Activated CD8-positive, alpha-beta memory T cell treated with anti-CD3 and anti-CD28 coated beads, Interleukin-2, amount 10 ng/mL, durations not matched to agents 7 days and 5 days (primary cell): Measurements from ENCODE around the gene PLAC8L1. TPM values are rescaled to one million over a fixed set of nuclear protein-coding genes. Genes with fewer than 3 reads are reported as not detected.
"Not testable (repeated sequence)": the region's sequence is repeated elsewhere in the genome, so short reads cannot be mapped to it uniquely, and the experiment has no call there.

Experiments used
- ATAC-seq: fragments of 150-1000 bp; cut with Tn5 transposase; one replicate; pipeline ENCODE4 v1.10.0; 2021; ENCODE audit warnings: moderate library complexity
- CTCF ChIA-PET: fragments of 350-600 bp; sonication (Branson Sonifier 250); formaldehyde crosslinking; loops from one replicate; lab custom pipeline; 2021; ENCODE audit warnings: antibody characterized with exemption; lab: Charles Lee
- DNase-seq: peaks from one replicate; pipeline ENCODE4 v3.0.0-alpha.2; 2020
- H3K27ac Mint-ChIP-seq: one replicate; pipeline ENCODE4 v1.8.0; 2021; ENCODE audit warnings: mild to moderate bottlenecking, mixed read lengths
- H3K27me3 Mint-ChIP-seq: one replicate; pipeline ENCODE4 v1.8.0; 2021; ENCODE audit warnings: mixed read lengths
- H3K36me3 Mint-ChIP-seq: one replicate; pipeline ENCODE4 v1.8.0; 2021; ENCODE audit warnings: mild to moderate bottlenecking, mixed read lengths
- H3K4me1 Mint-ChIP-seq: one replicate; pipeline ENCODE4 v1.8.0; 2021; ENCODE audit warnings: mixed read lengths
- H3K4me3 Mint-ChIP-seq: one replicate; pipeline ENCODE4 v1.8.0; 2021; ENCODE audit warnings: mild to moderate bottlenecking, moderate library complexity, mixed read lengths
- H3K9me3 Mint-ChIP-seq: one replicate; pipeline ENCODE4 v1.8.0; 2022; ENCODE audit warnings: low read depth, mixed read lengths
- total RNA-seq, 2 experiments: library from RNA; stranded (reverse); gene quantifications; one replicate each; pipeline ENCODE4 v1.2.3, GENCODE V29; 2021

Gene PLAC8L1
- total RNA-seq = under 1 TPM; 0.50 to 0.87 TPM

- CTCF ChIA-PET = no interaction called here
- Mint-ChIP-seq H3K4me1 (no peaks in the 10 kb centered on the region), H3K9me3 (no peaks in the 10 kb centered on the region), H3K27me3 (no peaks in the 10 kb centered on the region), H3K27ac (no peak within 1 kb of the TSS), H3K4me3 (no peak within 1 kb of the TSS), H3K36me3 (peaks cover 9% of the 10 kb centered on the region)
- ATAC-seq = no peak
- DNase-seq = no peak
Measured at GRCh38 chr5:146105477-146105876, at the start of gene PLAC8L1. PLAC8L1 (minus strand) TSS chr5:146105577; CDS start chr5:146104311, 1,266 bp downstream.

- Mint-ChIP-seq H3K9me3 (no peaks in the 10 kb centered on the region), H3K27ac (no peak overlapping the region), H3K36me3 (peaks cover 54% of the 10 kb centered on the region), H3K4me3 (no peak overlapping the region), H3K4me1 (no peaks in the 10 kb centered on the region), H3K27me3 (no peaks in the 10 kb centered on the region)
- CTCF ChIA-PET = no interaction called here
- ATAC-seq (no peak), DNase-seq (no peak)
Measured at GRCh38 chr5:146151970-146152369, 46.6 kb upstream of the PLAC8L1 start.

GRCh38 chr5:146137967-146138403 lies 32.6 kb upstream of the PLAC8L1 start:
- ATAC-seq (no peak), DNase-seq (no peak)
- H3K36me3 Mint-ChIP-seq = peaks cover 48% of the 10 kb centered on the region
- no peaks in the 10 kb centered on the region for H3K9me3 Mint-ChIP-seq
- H3K4me1 Mint-ChIP-seq = no peaks in the 10 kb centered on the region
- no peaks in the 10 kb centered on the region for H3K27me3 Mint-ChIP-seq
- H3K4me3 Mint-ChIP-seq = no peak overlapping the region
- H3K27ac Mint-ChIP-seq = no peak overlapping the region
- CTCF ChIA-PET = no interaction called here

- Mint-ChIP-seq H3K4me3 (no peak overlapping the region), H3K27me3 (no peaks in the 10 kb centered on the region), H3K4me1 (no peaks in the 10 kb centered on the region), H3K36me3 (peaks cover 43% of the 10 kb centered on the region), H3K9me3 (no peaks in the 10 kb centered on the region), H3K27ac (no peak overlapping the region)
- DNase-seq (no peak), ATAC-seq (no peak)
- CTCF ChIA-PET = interaction anchor here (0.7 to 1.5 kb wide), 11 partner anchors 10 to 435 kb away, joined by 3 to 5 read pairs (median 3); no protein-coding TSS in a partner anchor
Measured at GRCh38 chr5:146130440-146131045, 25.2 kb upstream of the PLAC8L1 start.

- DNase-seq (no peak), ATAC-seq (no peak)
- Mint-ChIP-seq H3K4me3 (no peak overlapping the region), H3K4me1 (no peaks in the 10 kb centered on the region), H3K27ac (no peak overlapping the region), H3K27me3 (no peaks in the 10 kb centered on the region), H3K9me3 (no peaks in the 10 kb centered on the region), H3K36me3 (peaks cover 57% of the 10 kb centered on the region)
- CTCF ChIA-PET = no interaction called here
Measured at GRCh38 chr5:146126068-146126467, 20.7 kb upstream of the PLAC8L1 start.

- Mint-ChIP-seq H3K27ac (no peak overlapping the region), H3K36me3 (peaks cover 63% of the 10 kb centered on the region), H3K4me3 (no peak overlapping the region), H3K4me1 (no peaks in the 10 kb centered on the region), H3K9me3 (no peaks in the 10 kb centered on the region), H3K27me3 (no peaks in the 10 kb centered on the region)
- CTCF ChIA-PET = no interaction called here
- DNase-seq (no peak), ATAC-seq (no peak)
Measured at GRCh38 chr5:146124580-146124979, 19.2 kb upstream of the PLAC8L1 start.

GRCh38 chr5:146121451-146121850 lies 16.1 kb upstream of the PLAC8L1 start:
- H3K4me3 Mint-ChIP-seq, H3K27ac Mint-ChIP-seq, H3K9me3 Mint-ChIP-seq, H3K27me3 Mint-ChIP-seq, H3K4me1 Mint-ChIP-seq, DNase-seq, ATAC-seq: not testable (repeated sequence)
- CTCF ChIA-PET = interaction anchor here (1.1 kb wide), 1 partner anchor 8 kb away, joined by 3 read pairs; no protein-coding TSS in a partner anchor
- H3K36me3 Mint-ChIP-seq = peaks cover 69% of the 10 kb centered on the region

- DNase-seq = no peak
- CTCF ChIA-PET = interaction anchor here (0.9 to 1.6 kb wide), 2 partner anchors 10 to 12 kb away, joined by 5 read pairs; no protein-coding TSS in a partner anchor
- Mint-ChIP-seq H3K36me3 (peaks cover 57% of the 10 kb centered on the region), H3K27me3 (no peaks in the 10 kb centered on the region), H3K4me3 (no peak overlapping the region), H3K9me3 (no peaks in the 10 kb centered on the region), H3K27ac (no peak overlapping the region), H3K4me1 (no peaks in the 10 kb centered on the region)
- no peak for ATAC-seq
Measured at GRCh38 chr5:146118322-146118721, 12.9 kb upstream of the PLAC8L1 start.

- H3K4me1 Mint-ChIP-seq, H3K27me3 Mint-ChIP-seq, H3K4me3 Mint-ChIP-seq, ATAC-seq, CTCF ChIA-PET, H3K9me3 Mint-ChIP-seq, H3K27ac Mint-ChIP-seq, DNase-seq: not testable (repeated sequence)
- peaks cover 51% of the 10 kb centered on the region for H3K36me3 Mint-ChIP-seq
Measured at GRCh38 chr5:146117216-146117615, 11.8 kb upstream of the PLAC8L1 start.

- Mint-ChIP-seq H3K27me3 (no peaks in the 10 kb centered on the region), H3K4me3 (no peak overlapping the region), H3K27ac (no peak overlapping the region), H3K36me3 (peaks cover 48% of the 10 kb centered on the region), H3K9me3 (no peaks in the 10 kb centered on the region), H3K4me1 (no peaks in the 10 kb centered on the region)
- CTCF ChIA-PET = no interaction called here
- no peak for DNase-seq
- ATAC-seq = no peak
Measured at GRCh38 chr5:146116361-146116760, 11.0 kb upstream of the PLAC8L1 start.

GRCh38 chr5:146112476-146112875 lies 7.1 kb upstream of the PLAC8L1 start:
- CTCF ChIA-PET = interaction anchor here (1.4 to 1.7 kb wide), 2 partner anchors 9 to 18 kb away, joined by 3 to 4 read pairs; no protein-coding TSS in a partner anchor
- H3K27me3 Mint-ChIP-seq = no peaks in the 10 kb centered on the region
- no peaks in the 10 kb centered on the region for H3K4me1 Mint-ChIP-seq
- no peaks in the 10 kb centered on the region for H3K9me3 Mint-ChIP-seq
- peaks cover 21% of the 10 kb centered on the region for H3K36me3 Mint-ChIP-seq
- DNase-seq = no peak
- no peak overlapping the region for H3K27ac Mint-ChIP-seq
- H3K4me3 Mint-ChIP-seq = no peak overlapping the region
- ATAC-seq = no peak

- no peak overlapping the region for H3K4me3 Mint-ChIP-seq
- no peak for DNase-seq
- ATAC-seq = no peak
- peaks cover 16% of the 10 kb centered on the region for H3K36me3 Mint-ChIP-seq
- H3K9me3 Mint-ChIP-seq = no peaks in the 10 kb centered on the region
- no peak overlapping the region for H3K27ac Mint-ChIP-seq
- no peaks in the 10 kb centered on the region for H3K4me1 Mint-ChIP-seq
- CTCF ChIA-PET = no interaction called here
- no peaks in the 10 kb centered on the region for H3K27me3 Mint-ChIP-seq
Measured at GRCh38 chr5:146111409-146111808, 6.0 kb upstream of the PLAC8L1 start.

- DNase-seq = no peak
- Mint-ChIP-seq H3K27ac (no peak overlapping the region), H3K4me1 (no peaks in the 10 kb centered on the region), H3K9me3 (no peaks in the 10 kb centered on the region), H3K36me3 (peaks cover 18% of the 10 kb centered on the region), H3K27me3 (no peaks in the 10 kb centered on the region), H3K4me3 (no peak overlapping the region)
- ATAC-seq = no peak
- CTCF ChIA-PET = no interaction called here
Measured at GRCh38 chr5:146109379-146109778, 4.0 kb upstream of the PLAC8L1 start.

GRCh38 chr5:146108870-146109269 lies 3.5 kb upstream of the PLAC8L1 start:
- DNase-seq, H3K4me3 Mint-ChIP-seq, CTCF ChIA-PET, H3K27me3 Mint-ChIP-seq, H3K4me1 Mint-ChIP-seq, H3K27ac Mint-ChIP-seq, H3K9me3 Mint-ChIP-seq, ATAC-seq: not testable (repeated sequence)
- H3K36me3 Mint-ChIP-seq = peaks cover 17% of the 10 kb centered on the region
